C4-2B (cell line): ENCODE measurements around the gene FOLR1.
"Not testable (repeated sequence)": the region's sequence is repeated elsewhere in the genome, so short reads cannot be mapped to it uniquely, and the experiment has no call there.

Source experiments
- H3K27ac ChIP-seq: fragments of 450-650 bp; 2 replicates; pipeline ENCODE4 v1.5.1; 2017
- ZFX ChIP-seq: fragments of 450-650 bp; IDR thresholded peaks from 2 replicates; pipeline ENCODE4 v1.6.1; 2017
- TF ChIP-seq, protein P1 (sequence below): fragments of 450-650 bp; conservative IDR thresholded peaks from 2 replicates; pipeline ENCODE4 v1.5.1; 2017; ENCODE audit warnings: mild to moderate bottlenecking

The FOLR1 gene

DNA sequence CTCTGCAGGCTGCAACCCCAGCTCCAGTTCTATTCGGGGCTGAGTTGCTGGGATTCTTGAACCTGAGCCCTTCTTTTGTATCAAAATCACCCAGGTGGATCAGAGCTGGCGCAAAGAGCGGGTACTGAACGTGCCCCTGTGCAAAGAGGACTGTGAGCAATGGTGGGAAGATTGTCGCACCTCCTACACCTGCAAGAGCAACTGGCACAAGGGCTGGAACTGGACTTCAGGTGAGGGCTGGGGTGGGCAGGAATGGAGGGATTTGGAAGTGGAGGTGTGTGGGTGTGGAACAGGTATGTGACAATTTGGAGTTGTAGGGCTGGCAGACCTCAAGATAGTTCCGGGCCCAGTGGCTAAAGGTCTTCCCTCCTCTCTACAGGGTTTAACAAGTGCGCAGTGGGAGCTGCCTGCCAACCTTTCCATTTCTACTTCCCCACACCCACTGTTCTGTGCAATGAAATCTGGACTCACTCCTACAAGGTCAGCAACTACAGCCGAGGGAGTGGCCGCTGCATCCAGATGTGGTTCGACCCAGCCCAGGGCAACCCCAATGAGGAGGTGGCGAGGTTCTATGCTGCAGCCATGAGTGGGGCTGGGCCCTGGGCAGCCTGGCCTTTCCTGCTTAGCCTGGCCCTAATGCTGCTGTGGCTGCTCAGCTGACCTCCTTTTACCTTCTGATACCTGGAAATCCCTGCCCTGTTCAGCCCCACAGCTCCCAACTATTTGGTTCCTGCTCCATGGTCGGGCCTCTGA is 3.8 kb downstream of the FOLR1 start:
- no peak overlapping the region for H3K27ac ChIP-seq
- TF ChIP-seq ZFX: no peak
- TF ChIP-seq, protein P1, sequence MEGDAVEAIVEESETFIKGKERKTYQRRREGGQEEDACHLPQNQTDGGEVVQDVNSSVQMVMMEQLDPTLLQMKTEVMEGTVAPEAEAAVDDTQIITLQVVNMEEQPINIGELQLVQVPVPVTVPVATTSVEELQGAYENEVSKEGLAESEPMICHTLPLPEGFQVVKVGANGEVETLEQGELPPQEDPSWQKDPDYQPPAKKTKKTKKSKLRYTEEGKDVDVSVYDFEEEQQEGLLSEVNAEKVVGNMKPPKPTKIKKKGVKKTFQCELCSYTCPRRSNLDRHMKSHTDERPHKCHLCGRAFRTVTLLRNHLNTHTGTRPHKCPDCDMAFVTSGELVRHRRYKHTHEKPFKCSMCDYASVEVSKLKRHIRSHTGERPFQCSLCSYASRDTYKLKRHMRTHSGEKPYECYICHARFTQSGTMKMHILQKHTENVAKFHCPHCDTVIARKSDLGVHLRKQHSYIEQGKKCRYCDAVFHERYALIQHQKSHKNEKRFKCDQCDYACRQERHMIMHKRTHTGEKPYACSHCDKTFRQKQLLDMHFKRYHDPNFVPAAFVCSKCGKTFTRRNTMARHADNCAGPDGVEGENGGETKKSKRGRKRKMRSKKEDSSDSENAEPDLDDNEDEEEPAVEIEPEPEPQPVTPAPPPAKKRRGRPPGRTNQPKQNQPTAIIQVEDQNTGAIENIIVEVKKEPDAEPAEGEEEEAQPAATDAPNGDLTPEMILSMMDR: no peak

DNA sequence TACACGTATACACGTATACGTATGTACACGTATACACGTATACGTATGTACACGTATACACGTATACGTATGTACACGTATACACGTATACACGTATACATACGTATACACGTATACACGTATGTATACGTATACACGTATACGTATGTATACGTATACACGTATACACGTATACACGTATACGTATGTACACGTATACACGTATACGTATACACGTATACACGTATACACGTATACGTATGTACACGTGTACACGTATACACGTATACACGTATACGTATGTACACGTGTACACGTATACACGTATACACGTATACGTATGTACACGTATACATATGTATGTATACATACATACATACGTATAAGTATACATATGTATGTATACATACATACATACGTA is 9.5 kb downstream of the FOLR1 start:
- not testable (repeated sequence) for H3K27ac ChIP-seq

DNA sequence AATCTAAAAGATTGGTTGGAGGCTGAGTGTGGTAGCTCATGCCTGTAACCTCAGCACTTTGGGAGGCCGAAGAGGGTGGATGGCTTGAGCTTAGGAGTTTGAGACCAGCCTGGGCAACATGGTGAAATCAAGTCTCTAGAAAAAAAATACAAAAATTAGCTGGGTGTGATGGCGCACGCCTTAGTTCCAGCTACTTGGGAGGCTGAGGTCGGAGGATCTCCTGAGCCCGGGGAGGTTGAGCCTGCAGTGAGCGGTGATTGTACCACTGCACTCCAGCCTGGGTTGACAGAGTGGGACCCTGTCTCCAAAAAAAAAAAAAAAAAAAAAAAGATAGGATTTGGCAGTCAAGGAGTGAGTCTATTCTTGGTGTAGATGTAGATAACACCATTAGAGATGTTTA is 10.6 kb downstream of the FOLR1 start:
- no peak overlapping the region for H3K27ac ChIP-seq
- TF ChIP-seq ZFX: no peak
- TF ChIP-seq, protein P1: no peak

DNA sequence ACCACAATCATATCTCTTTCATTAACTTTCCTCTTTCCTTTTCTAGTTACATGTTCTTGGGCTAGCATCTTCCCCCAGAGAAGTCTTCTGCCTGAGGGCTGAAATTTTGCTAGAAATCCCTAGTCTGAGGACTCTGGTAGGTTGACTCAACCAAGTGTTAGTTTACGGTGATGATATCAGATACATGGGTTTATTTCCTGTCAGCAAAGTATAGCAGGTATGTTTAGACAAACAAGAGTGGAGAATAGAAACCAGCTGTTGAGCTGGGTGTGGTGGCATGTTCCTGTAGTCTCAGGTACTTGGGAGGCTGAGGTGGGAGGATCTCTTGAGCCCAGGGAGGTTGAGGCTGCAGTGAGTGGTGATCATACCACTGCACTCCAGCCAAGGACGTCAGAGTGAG is 11.2 kb downstream of the FOLR1 start:
- TF ChIP-seq, protein P1: no peak
- TF ChIP-seq ZFX: no peak
- H3K27ac ChIP-seq: no peak overlapping the region

DNA sequence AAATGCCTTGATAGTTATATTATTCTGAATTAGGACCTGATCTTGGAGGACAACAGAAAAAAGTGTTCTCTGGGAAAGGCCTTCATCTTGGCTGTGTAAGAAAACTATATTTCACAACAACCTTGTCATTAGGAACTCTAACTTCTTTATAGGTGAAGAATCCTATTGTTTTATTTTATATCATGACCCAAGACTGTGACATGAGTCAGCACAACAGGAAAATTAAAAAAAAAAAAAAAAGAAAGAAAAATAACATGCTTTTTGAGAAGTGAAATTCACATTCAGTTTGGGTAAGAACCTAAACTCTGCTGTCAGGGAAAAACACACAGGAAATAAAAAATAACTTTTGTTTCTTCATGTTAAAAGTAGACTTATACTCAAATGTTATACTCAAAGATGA is 12.9 kb downstream of the FOLR1 start:
- no peak for TF ChIP-seq ZFX
- TF ChIP-seq, protein P1: no peak
- H3K27ac ChIP-seq: no peak overlapping the region

DNA sequence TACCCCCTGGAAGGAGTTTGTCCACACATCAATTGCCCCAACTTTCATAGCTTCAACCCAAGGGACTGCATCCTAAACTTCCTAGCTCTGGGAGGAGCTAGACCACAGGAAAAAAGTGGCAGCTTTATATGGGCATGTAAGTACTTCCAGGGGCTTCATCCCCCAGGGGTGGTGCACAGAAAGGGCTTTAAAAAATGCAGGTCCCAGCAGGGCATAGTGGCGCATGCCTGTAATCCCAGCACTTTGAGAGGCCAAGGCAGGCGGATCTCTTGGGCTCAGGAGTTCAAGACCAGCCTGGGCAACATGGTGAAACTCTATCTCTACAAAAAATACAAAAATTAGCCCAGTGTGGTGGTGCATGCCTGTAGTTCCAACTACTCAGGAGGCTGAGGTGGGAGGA is 14.9 kb downstream of the FOLR1 start:
- H3K27ac ChIP-seq: not testable (repeated sequence)

DNA sequence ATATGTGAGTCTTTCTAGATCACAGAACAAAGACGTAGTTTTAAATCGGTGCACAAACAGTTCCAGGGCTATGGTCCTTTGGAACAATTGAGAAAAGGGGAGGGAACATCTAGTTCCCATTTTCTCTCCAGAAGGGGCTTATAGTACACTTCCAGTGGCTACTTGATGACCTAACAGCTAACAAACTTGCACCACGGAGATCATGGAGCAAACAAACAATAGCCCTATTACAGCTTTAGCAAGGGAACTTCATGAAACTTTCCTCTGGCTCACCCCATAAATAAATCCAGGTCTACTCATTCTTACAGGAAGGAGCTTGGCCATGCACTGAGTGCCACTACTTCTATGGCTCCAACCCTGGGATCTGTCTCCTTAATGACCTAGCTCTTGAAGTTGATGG is 16.3 kb downstream of the FOLR1 start:
- TF ChIP-seq, protein P1: no peak
- TF ChIP-seq ZFX: no peak
- H3K27ac ChIP-seq: no peak overlapping the region

DNA sequence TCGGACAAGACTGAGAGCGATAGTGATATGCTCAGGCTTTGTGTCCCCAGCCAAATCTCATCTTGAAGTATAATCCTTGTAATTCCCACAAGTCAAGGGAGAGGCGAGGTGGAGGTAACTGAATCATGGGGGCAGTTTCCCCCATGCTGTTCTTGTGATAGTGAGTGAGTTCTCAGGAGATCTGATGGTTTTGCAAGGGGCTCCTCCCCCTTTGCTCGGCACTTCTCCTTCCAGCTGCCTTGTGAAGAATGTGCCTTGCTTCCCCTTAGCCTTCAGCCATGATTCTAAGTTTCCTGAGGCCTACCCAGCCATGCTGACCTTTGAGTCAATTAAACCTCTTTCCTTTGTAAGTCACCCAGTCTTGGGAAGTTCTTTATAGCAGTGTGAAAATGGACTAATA is 17.2 kb downstream of the FOLR1 start:
- no peak for TF ChIP-seq ZFX
- TF ChIP-seq, protein P1: no peak
- no peak overlapping the region for H3K27ac ChIP-seq
